Karpas-422 (cell line): ENCODE data around the gene FLNA. TPM values are rescaled to one million over a fixed set of nuclear protein-coding genes. Genes with fewer than 3 reads are reported as not detected.

Experiments used
- small RNA-seq: library from RNA; depleted of rRNA; stranded (forward); fragments of <200 nt; gene quantifications from one replicate; pipeline ENCODE3, GENCODE V24; 2014
- total RNA-seq: library from RNA; depleted of rRNA; stranded (reverse); fragments of >200 nt; shearing (Covaris generic); gene quantifications from 2 replicates; pipeline ENCODE4 v1.2.3, GENCODE V29; 2014; ENCODE audit warnings: low replicate concordance; rRNA removed

Gene FLNA
- total RNA-seq, 1 experiment from 2014 or later: 46.3 TPM

Small RNA genes within 50 kb of the gene (small RNA-seq; reads per million reads assigned to genes)
- gene SNORA70: not detected

Other genes starting within 250 kb of the FLNA start
- not detected in 2 replicates for gene OPN1LW, start 230.4 kb downstream of the FLNA start, total RNA-seq
- not detected in 2 replicates for gene OPN1MW, start 192.0 kb downstream of the FLNA start, total RNA-seq
- gene OPN1MW2, start 154.9 kb downstream of the FLNA start, total RNA-seq: not detected in 2 replicates
- not detected in 2 replicates for gene OPN1MW3, start 117.1 kb downstream of the FLNA start, total RNA-seq
- gene TEX28, start 79.5 kb downstream of the FLNA start, total RNA-seq: not detected in 2 replicates
- gene TKTL1, start 78.8 kb downstream of the FLNA start, total RNA-seq: not detected in 2 replicates
- gene EMD, start 4.7 kb upstream of the FLNA start, total RNA-seq: 19.5 and 20.7 TPM in 2 replicates
- gene RPL10, start 23.7 kb upstream of the FLNA start, total RNA-seq: 4,110 and 4,432 TPM in 2 replicates
- gene DNASE1L1, start 34.6 kb upstream of the FLNA start, total RNA-seq: 17.6 and 30.8 TPM in 2 replicates
- 22.1 and 39.0 TPM in 2 replicates for gene TAFAZZIN, start 36.9 kb upstream of the FLNA start, total RNA-seq
- 40.0 and 46.6 TPM in 2 replicates for gene ATP6AP1, start 54.0 kb upstream of the FLNA start, total RNA-seq
- 52.7 and 88.3 TPM in 2 replicates for gene GDI1, start 62.5 kb upstream of the FLNA start, total RNA-seq
- 18.9 and 49.5 TPM in 2 replicates for gene FAM50A, start 69.5 kb upstream of the FLNA start, total RNA-seq
- gene PLXNA3, start 83.6 kb upstream of the FLNA start, total RNA-seq: 7.2 and 15.8 TPM in 2 replicates
- gene LAGE3, start 104.6 kb upstream of the FLNA start, total RNA-seq: 51.8 and 73.5 TPM in 2 replicates
- 30.4 and 52.2 TPM in 2 replicates for gene UBL4A, start 112.0 kb upstream of the FLNA start, total RNA-seq
- gene SLC10A3, start 116.0 kb upstream of the FLNA start, total RNA-seq: 30.5 and 32.1 TPM in 2 replicates
- gene FAM3A, start 141.6 kb upstream of the FLNA start, total RNA-seq: 14.0 and 36.4 TPM in 2 replicates
- 24.3 and 36.1 TPM in 2 replicates for gene G6PD, start 172.2 kb upstream of the FLNA start, total RNA-seq
- gene IKBKG, start 173.0 kb upstream of the FLNA start, total RNA-seq: 8.1 and 14.3 TPM in 2 replicates
- not detected in 2 replicates for gene CTAG1A, start 210.5 kb upstream of the FLNA start, total RNA-seq
- not detected in 2 replicates for gene CTAG1B, start 244.6 kb upstream of the FLNA start, total RNA-seq